K562 (cell line): ENCODE data around the gene HARS2. TPM values are rescaled to one million over a fixed set of nuclear protein-coding genes. Genes with fewer than 3 reads are reported as not detected.

Experiments used
- BRD9 ChIP-seq: fragments of 450-650 bp; IDR thresholded peaks from 2 replicates; pipeline ENCODE4 v1.6.1; 2018; ENCODE audit warnings: low read depth; ENCODE audit not compliant: partially characterized antibody
- HCFC1 ChIP-seq: IDR thresholded peaks from 2 replicates; pipeline ENCODE4 v1.6.1; 2012; ENCODE audit warnings: low read depth, low read length, improper control_type of control experiment
- HDAC6 ChIP-seq: IDR thresholded peaks from 2 replicates; pipeline ENCODE4 v1.6.1; 2012; ENCODE audit warnings: low read depth, mild to moderate bottlenecking, control low read depth, inconsistent platforms, low read length, moderate library complexity
- HNRNPK ChIP-seq: fragments of 200-400 bp; formaldehyde crosslinking; IDR thresholded peaks from one replicate; pipeline ENCODE4 v1.6.1; 2018; ENCODE audit warnings: mild to moderate bottlenecking, low read depth, low read length; ENCODE audit not compliant: poor library complexity, severe bottlenecking
- PHF20 ChIP-seq: fragments of 450-650 bp; IDR thresholded peaks from 2 replicates; pipeline ENCODE4 v1.6.1; 2018; ENCODE audit not compliant: partially characterized antibody
- RCOR1 ChIP-seq, 2 experiments: IDR thresholded peaks; 2 replicates each; pipeline ENCODE4 v1.6.1; 2012; ENCODE audit warnings: low read depth in 2 of 2, low read length in 2 of 2, borderline replicate concordance in 1 of 2, improper control_type of control experiment in 1 of 2
- SRSF1 ChIP-seq: fragments of 200-400 bp; formaldehyde crosslinking; IDR thresholded peaks from 2 replicates; pipeline ENCODE4 v1.6.1; 2017; ENCODE audit warnings: mild to moderate bottlenecking, low read depth, low read length, moderate library complexity
- U2AF2 ChIP-seq: fragments of 200-400 bp; formaldehyde crosslinking; optimal IDR thresholded peaks from 2 replicates; pipeline ENCODE3; 2017; ENCODE audit warnings: low read depth, mild to moderate bottlenecking, low read length
- USF2 ChIP-seq: sonication (generic); formaldehyde crosslinking; IDR thresholded peaks from 2 replicates; pipeline ENCODE4 v1.5.0; 2020; ENCODE audit warnings: missing genetic modification reagents
- ZNF41 ChIP-seq: fragments of 250-450 bp; sonication (Bioruptor Pico); conservative IDR thresholded peaks from 2 replicates; pipeline ENCODE4 v1.4.0; 2020; ENCODE audit warnings: mild to moderate bottlenecking
- ZNF668 ChIP-seq: fragments of 250-450 bp; sonication (Bioruptor Pico); IDR thresholded peaks from 2 replicates; pipeline ENCODE4 v1.8.0; 2022; ENCODE audit warnings: mild to moderate bottlenecking, inconsistent platforms
- polyA plus RNA-seq, 8 experiments: library from polyadenylated mRNA; depleted of rRNA in 4 of 8; stranded (reverse) in 5 of 8; unstranded in 3 of 8; fragments of >200 nt; fragmentation: Nextera tagmentation in 2 of 8; fragmentation: Illumina TruSeq in 1 of 8; extraction: Ambion mirVana in 2 of 8; extraction: Trizol in 1 of 8; gene quantifications; 2 replicates each; pipeline versions ENCODE4 v1.2.1 to v1.2.3, GENCODE V29; 2011 to 2014; ENCODE audit warnings: inconsistent platforms in 1 of 8, missing spikeins in 1 of 8
- total RNA-seq, 7 experiments: library from RNA; depleted of rRNA in 6 of 7; stranded (reverse); fragments of >200 nt in 6 of 7; fragmentation: Illumina TruSeq in 2 of 7; extraction: Trizol in 2 of 7; gene quantifications; 2 replicates each; pipeline versions ENCODE4 v1.2.1 to v1.2.3, GENCODE V29; 2011 to 2021; ENCODE audit warnings: low replicate concordance in 1 of 7
- TF ChIP-seq, protein P1 (sequence below): fragments of 450-650 bp; IDR thresholded peaks from 2 replicates; pipeline ENCODE4 v1.6.1; 2017; ENCODE audit warnings: antibody characterized with exemption, mild to moderate bottlenecking
- TF ChIP-seq, protein P2 (sequence below): fragments of 200-800 bp; sonication (Bioruptor generic); IDR thresholded peaks from 2 replicates; pipeline ENCODE4 v1.6.1; 2017; ENCODE audit warnings: missing genetic modification characterization, missing compliant biosample characterization

Gene HARS2
- total and polyA plus RNA-seq, 9 of the 15 experiments (the other 6 are each of a cell fraction or from before 2014, with no cell fraction given) = 8.5 to 41.6 (median 27.1) TPM

- no peak for TF ChIP-seq HNRNPK
- TF ChIP-seq, protein P1, sequence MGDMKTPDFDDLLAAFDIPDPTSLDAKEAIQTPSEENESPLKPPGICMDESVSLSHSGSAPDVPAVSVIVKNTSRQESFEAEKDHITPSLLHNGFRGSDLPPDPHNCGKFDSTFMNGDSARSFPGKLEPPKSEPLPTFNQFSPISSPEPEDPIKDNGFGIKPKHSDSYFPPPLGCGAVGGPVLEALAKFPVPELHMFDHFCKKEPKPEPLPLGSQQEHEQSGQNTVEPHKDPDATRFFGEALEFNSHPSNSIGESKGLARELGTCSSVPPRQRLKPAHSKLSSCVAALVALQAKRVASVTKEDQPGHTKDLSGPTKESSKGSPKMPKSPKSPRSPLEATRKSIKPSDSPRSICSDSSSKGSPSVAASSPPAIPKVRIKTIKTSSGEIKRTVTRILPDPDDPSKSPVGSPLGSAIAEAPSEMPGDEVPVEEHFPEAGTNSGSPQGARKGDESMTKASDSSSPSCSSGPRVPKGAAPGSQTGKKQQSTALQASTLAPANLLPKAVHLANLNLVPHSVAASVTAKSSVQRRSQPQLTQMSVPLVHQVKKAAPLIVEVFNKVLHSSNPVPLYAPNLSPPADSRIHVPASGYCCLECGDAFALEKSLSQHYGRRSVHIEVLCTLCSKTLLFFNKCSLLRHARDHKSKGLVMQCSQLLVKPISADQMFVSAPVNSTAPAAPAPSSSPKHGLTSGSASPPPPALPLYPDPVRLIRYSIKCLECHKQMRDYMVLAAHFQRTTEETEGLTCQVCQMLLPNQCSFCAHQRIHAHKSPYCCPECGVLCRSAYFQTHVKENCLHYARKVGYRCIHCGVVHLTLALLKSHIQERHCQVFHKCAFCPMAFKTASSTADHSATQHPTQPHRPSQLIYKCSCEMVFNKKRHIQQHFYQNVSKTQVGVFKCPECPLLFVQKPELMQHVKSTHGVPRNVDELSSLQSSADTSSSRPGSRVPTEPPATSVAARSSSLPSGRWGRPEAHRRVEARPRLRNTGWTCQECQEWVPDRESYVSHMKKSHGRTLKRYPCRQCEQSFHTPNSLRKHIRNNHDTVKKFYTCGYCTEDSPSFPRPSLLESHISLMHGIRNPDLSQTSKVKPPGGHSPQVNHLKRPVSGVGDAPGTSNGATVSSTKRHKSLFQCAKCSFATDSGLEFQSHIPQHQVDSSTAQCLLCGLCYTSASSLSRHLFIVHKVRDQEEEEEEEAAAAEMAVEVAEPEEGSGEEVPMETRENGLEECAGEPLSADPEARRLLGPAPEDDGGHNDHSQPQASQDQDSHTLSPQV = peak; percentile 91
- TF ChIP-seq U2AF2 = no peak
- TF ChIP-seq RCOR1 (IDR thresholded peaks at IDR 0.05; ENCODE audit: borderline replicate concordance in 1 of 2, low read depth in 2 of 2, low read length in 2 of 2) = peak in 1 of 2 experiments; percentile 49; a peak in 2 of 4 replicates
- TF ChIP-seq ZNF668 (CRISPR knock-in tag) = no peak
- peak; percentile 98 for TF ChIP-seq BRD9
- TF ChIP-seq HCFC1 = no peak
- TF ChIP-seq, protein P2, sequence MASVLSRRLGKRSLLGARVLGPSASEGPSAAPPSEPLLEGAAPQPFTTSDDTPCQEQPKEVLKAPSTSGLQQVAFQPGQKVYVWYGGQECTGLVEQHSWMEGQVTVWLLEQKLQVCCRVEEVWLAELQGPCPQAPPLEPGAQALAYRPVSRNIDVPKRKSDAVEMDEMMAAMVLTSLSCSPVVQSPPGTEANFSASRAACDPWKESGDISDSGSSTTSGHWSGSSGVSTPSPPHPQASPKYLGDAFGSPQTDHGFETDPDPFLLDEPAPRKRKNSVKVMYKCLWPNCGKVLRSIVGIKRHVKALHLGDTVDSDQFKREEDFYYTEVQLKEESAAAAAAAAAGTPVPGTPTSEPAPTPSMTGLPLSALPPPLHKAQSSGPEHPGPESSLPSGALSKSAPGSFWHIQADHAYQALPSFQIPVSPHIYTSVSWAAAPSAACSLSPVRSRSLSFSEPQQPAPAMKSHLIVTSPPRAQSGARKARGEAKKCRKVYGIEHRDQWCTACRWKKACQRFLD (CRISPR knock-in tag) = no peak
- TF ChIP-seq PHF20 = peak; percentile 48
- no peak for TF ChIP-seq SRSF1
- TF ChIP-seq USF2 (CRISPR knock-in tag) = no peak
- no peak for TF ChIP-seq HDAC6
- TF ChIP-seq ZNF41 = peak; percentile 56; the same call in 1 of the 2 replicates
Measured at GRCh38 chr5:140710899-140711552, 19.8 kb downstream of the HARS2 start (continued).
